ENCODE measurements around the gene SP5. TPM values are rescaled to one million over a fixed set of nuclear protein-coding genes. Genes with fewer than 3 reads are reported as not detected.

The SP5 gene
- total RNA-seq, 1 experiment from 2014 or later: 0.98 TPM

GRCh38 chr2:170696948-170697347, 18.2 kb upstream of the SP5 start:
- ATAC-seq (no peak), DNase-seq (ENCODE audit: low read depth, low spot score) (no peak)
- no peak overlapping the region for H3K4me2 ChIP-seq (ENCODE audit: low read length)
- H3K27me3 ChIP-seq (ENCODE audit: insufficient read depth, low read length): no peaks in the 10 kb centered on the region
- H2AFZ ChIP-seq (ENCODE audit: low read depth, low read length, poor library complexity, severe bottlenecking): no peak overlapping the region
- no peaks in the 10 kb centered on the region for H3K9me2 ChIP-seq (ENCODE audit: insufficient read depth)
- H3K4me1 ChIP-seq (ENCODE audit: control insufficient read depth in 1 of 2, insufficient read depth in 2 of 2, low read length in 2 of 2): no peaks in the 10 kb centered on the region
- H3K4me3 ChIP-seq (replicated peaks in 1 of 2; ENCODE audit: low read depth in 1 of 2, low read length in 2 of 2): no peak overlapping the region
- TF ChIP-seq SP1 (IDR thresholded peaks at IDR 0.05; ENCODE audit: low read depth): no peak
- TF ChIP-seq RAD21 (IDR thresholded peaks at IDR 0.05; ENCODE audit: low read depth): no peak
- no peak for TF ChIP-seq ZFX (IDR thresholded peaks at IDR 0.05)
- TF ChIP-seq EZH2phosphoT487 (IDR thresholded peaks at IDR 0.05; ENCODE audit: borderline replicate concordance): no peak
- TF ChIP-seq FOSL1 (IDR thresholded peaks at IDR 0.05; ENCODE audit: low read depth): no peak
- TF ChIP-seq CEBPB (IDR thresholded peaks at IDR 0.05; ENCODE audit: low read depth): no peak
- no peak for TF ChIP-seq SIN3A (IDR thresholded peaks at IDR 0.05; ENCODE audit: low read depth)
- TF ChIP-seq TCF7L2 (IDR thresholded peaks at IDR 0.05; ENCODE audit: borderline replicate concordance, extremely low read depth, insufficient read depth, insufficient read length): no peak
- no peak for TF ChIP-seq REST (IDR thresholded peaks at IDR 0.05; ENCODE audit: low read depth)
- TF ChIP-seq CTCF (IDR thresholded peaks at IDR 0.05 in 2 of 3, conservative IDR thresholded peaks at IDR 0.05 in 1 of 3; ENCODE audit: borderline replicate concordance in 1 of 3, insufficient read depth in 1 of 3, low read depth in 2 of 3, low read length in 2 of 3): no peak
- TF ChIP-seq POLR2AphosphoS5 (IDR thresholded peaks at IDR 0.05; ENCODE audit: low read depth, low read length): no peak
- TF ChIP-seq ZBTB33 (IDR thresholded peaks at IDR 0.05; ENCODE audit: extremely low read depth, insufficient replicate concordance, low read length): no peak
- no peak for TF ChIP-seq POLR2A (IDR thresholded peaks at IDR 0.05; ENCODE audit: borderline replicate concordance, extremely low read depth, insufficient read depth, insufficient read length)
- no peak for TF ChIP-seq ZNF274 (IDR thresholded peaks at IDR 0.05; ENCODE audit: low read depth, low read length)
- H3K9me3 ChIP-seq (ENCODE audit: control insufficient read depth in 1 of 2, insufficient read depth in 1 of 2, low read depth in 1 of 2, low read length in 2 of 2): no peaks in the 10 kb centered on the region
- POLR2A ChIA-PET: no interaction called here
- H3K27ac ChIP-seq (ENCODE audit: low read depth, low read length): no peak overlapping the region
- H3K36me3 ChIP-seq (ENCODE audit: control insufficient read depth in 1 of 2, insufficient read depth in 2 of 2, low read length in 2 of 2): no peaks in the 10 kb centered on the region
- RAD21 ChIA-PET (ENCODE audit: low non-redundant PET in 1 of 2, low total read pairs in 2 of 2, uncharacterized antibody in 2 of 2, unreplicated experiment in 2 of 2): no interaction called here
- no peaks in the 10 kb centered on the region for H3K79me2 ChIP-seq (ENCODE audit: insufficient read depth, low read length)
- H3K9ac ChIP-seq (ENCODE audit: low read length): no peak overlapping the region
- no peaks in the 10 kb centered on the region for H4K20me1 ChIP-seq (ENCODE audit: insufficient read depth)
- intact Hi-C loops (cut with micrococcal nuclease): no loop called here
- CTCF ChIA-PET: no interaction called here
- BruUV-seq (replicated peaks): no TSS peak
